Naive thymus-derived CD4-positive, alpha-beta T cell (primary cell): ENCODE measurements around the gene SS18L1. TPM values are rescaled to one million over a fixed set of nuclear protein-coding genes. Genes with fewer than 3 reads are reported as not detected.

Experiments
- ATAC-seq: fragments of 150-1000 bp; cut with Tn5 transposase; 2 replicates; pipeline ENCODE4 v1.10.0; 2021; ENCODE audit warnings: mild to moderate bottlenecking, moderate library complexity
- CTCF ChIA-PET: fragments of 350-600 bp; sonication (Branson Sonifier 250); formaldehyde crosslinking; loops from one replicate; lab custom pipeline; 2021; ENCODE audit warnings: antibody characterized with exemption; lab: Charles Lee
- POLR2A ChIA-PET: fragments of 350-600 bp; sonication (Branson Sonifier 250); formaldehyde crosslinking; loops from one replicate; lab custom pipeline; 2021; ENCODE audit warnings: antibody characterized with exemption, inconsistent platforms; lab: Charles Lee
- DNase-seq, 9 donors: peaks; one replicate each; pipeline versions ENCODE4 v3.0.0 to v3.0.0-alpha.2; 2020 to 2022; ENCODE audit warnings: mixed read lengths in 1 of 9
- H3K27ac ChIP-seq: one replicate; pipeline ENCODE4 v1.7.0; 2013; ENCODE audit warnings: mild to moderate bottlenecking, low read depth, low read length, moderate library complexity
- H3K27me3 ChIP-seq, 2 donors: one replicate each; pipeline ENCODE4 v1.7.0; 2013; ENCODE audit warnings: low read length in 2 of 2, mild to moderate bottlenecking in 2 of 2, moderate library complexity in 2 of 2; ENCODE audit not compliant: control insufficient read depth in 2 of 2, insufficient read depth in 2 of 2
- H3K36me3 ChIP-seq, 3 experiments: 1 replicate in 2 of 3; 2 replicates in 1 of 3; pipeline ENCODE4 v1.7.0; 2013; ENCODE audit warnings: low read length in 3 of 3, mild to moderate bottlenecking in 3 of 3, moderate library complexity in 1 of 3; ENCODE audit not compliant: insufficient read depth in 3 of 3, control insufficient read depth in 2 of 3
- H3K4me1 ChIP-seq, 2 donors: one replicate each; pipeline ENCODE4 v1.7.0; 2013; ENCODE audit warnings: low read length in 2 of 2, mild to moderate bottlenecking in 2 of 2, moderate library complexity in 1 of 2; ENCODE audit not compliant: control insufficient read depth in 2 of 2, insufficient read depth in 2 of 2
- H3K4me3 ChIP-seq: 2 replicates; pipeline ENCODE4 v1.7.0; 2013; ENCODE audit warnings: mild to moderate bottlenecking, low read length
- H3K9me3 ChIP-seq, 3 experiments: 1 replicate in 2 of 3; 2 replicates in 1 of 3; pipeline ENCODE4 v1.7.0; 2013; ENCODE audit warnings: low read length in 3 of 3; ENCODE audit not compliant: control insufficient read depth in 2 of 3
- H3K27ac Mint-ChIP-seq, 9 donors: one replicate each; pipeline ENCODE4 v1.8.0; 2020 to 2022; ENCODE audit warnings: mixed read lengths in 9 of 9, mild to moderate bottlenecking in 8 of 9, moderate library complexity in 5 of 9, inconsistent platforms in 2 of 9
- H3K27me3 Mint-ChIP-seq, 5 donors: one replicate each; pipeline ENCODE4 v1.8.0; 2021 to 2022; ENCODE audit warnings: mixed read lengths in 5 of 5, mild to moderate bottlenecking in 1 of 5
- H3K36me3 Mint-ChIP-seq, 5 donors: one replicate each; pipeline ENCODE4 v1.8.0; 2020 to 2022; ENCODE audit warnings: mixed read lengths in 5 of 5, mild to moderate bottlenecking in 3 of 5, inconsistent platforms in 1 of 5
- H3K4me1 Mint-ChIP-seq, 7 donors: one replicate each; pipeline ENCODE4 v1.8.0; 2020 to 2022; ENCODE audit warnings: mixed read lengths in 7 of 7, mild to moderate bottlenecking in 3 of 7, inconsistent platforms in 1 of 7
- H3K4me3 Mint-ChIP-seq, 10 donors: one replicate each; pipeline ENCODE4 v1.8.0; 2020 to 2022; ENCODE audit warnings: mild to moderate bottlenecking in 10 of 10, mixed read lengths in 10 of 10, moderate library complexity in 6 of 10, inconsistent platforms in 2 of 10
- H3K9me3 Mint-ChIP-seq, 11 donors: one replicate each; pipeline ENCODE4 v1.8.0; 2020 to 2022; ENCODE audit warnings: mixed read lengths in 11 of 11, mild to moderate bottlenecking in 4 of 11, inconsistent platforms in 1 of 11, moderate library complexity in 1 of 11
- intact Hi-C, 2 donors: fragments of 100-400 bp; cut with micrococcal nuclease; formaldehyde crosslinking; loops; one replicate each; pipeline ENCODE4 v1.15.1; 2023
- polyA plus RNA-seq, 2 donors: library from polyadenylated mRNA; unstranded; fragments of 300-500 nt; fragmentation: Illumina TruSeq; gene quantifications; one replicate each; pipeline ENCODE4 v1.2.3, GENCODE V29; 2021
- total RNA-seq, 6 experiments: library from RNA in 5 of 6; stranded (reverse) in 5 of 6; gene quantifications; 1 replicate in 5 of 6; 2 replicates in 1 of 6; pipeline ENCODE4 v1.2.3 and lab custom pipeline; 2021 to 2026

Gene SS18L1
- total and polyA plus RNA-seq, 7 experiments from 2014 or later: 0.47 to 26.7 (median 22.4) TPM

- H3K27me3 Mint-ChIP-seq: no peaks in the 10 kb centered on the region
- intact Hi-C loops: no loop called here
- peaks cover 30 to 56% (median 44%) of the 10 kb centered on the region in 7 donors for H3K4me1 Mint-ChIP-seq
- H3K27me3 ChIP-seq: no peaks in the 10 kb centered on the region
- H3K4me3 ChIP-seq: no peak overlapping the region
- CTCF ChIA-PET: interaction anchor here (1.1 to 1.9 kb wide), 3 partner anchors 22 to 127 kb away, joined by 4 to 13 read pairs (median 6); no protein-coding TSS in a partner anchor
- peak overlapping the region in 8 of 9 donors; percentile 7 to 92 (median 64) for H3K27ac Mint-ChIP-seq
- POLR2A ChIA-PET: interaction anchor here (0.6 to 2.2 kb wide), 7 partner anchors 10 to 120 kb away, joined by 3 to 8 read pairs (median 4); partner anchors contain the start of gene TAF4
- H3K9me3 ChIP-seq: no peaks in the 10 kb centered on the region
- no peak for DNase-seq
- ATAC-seq: no peak
- H3K36me3 ChIP-seq: peaks cover 48 to 72% (median 48%) of the 10 kb centered on the region in 3 experiments
- H3K27ac ChIP-seq: no peak overlapping the region
- H3K9me3 Mint-ChIP-seq: no peaks in the 10 kb centered on the region
- H3K4me3 Mint-ChIP-seq: no peak overlapping the region
- peaks cover 18 to 21% of the 10 kb centered on the region in 2 donors for H3K4me1 ChIP-seq
- H3K36me3 Mint-ChIP-seq: peaks cover 8 to 42% (median 25%) of the 10 kb centered on the region in 5 donors
These were observed 5.4 kb upstream of the SS18L1 start for GRCh38 chr20:62138204-62138543.

- Histone ChIP-seq H3K27ac (peak overlapping the region; percentile 6), H3K36me3 (peaks cover 44 to 64% (median 48%) of the 10 kb centered on the region in 3 experiments), H3K9me3 (no peaks in the 10 kb centered on the region), H3K4me3 (no peak overlapping the region), H3K27me3 (no peaks in the 10 kb centered on the region), H3K4me1 (peaks cover 18 to 21% of the 10 kb centered on the region in 2 donors)
- Mint-ChIP-seq H3K4me3 (no peak overlapping the region), H3K27me3 (no peaks in the 10 kb centered on the region), H3K27ac (peak overlapping the region in 3 of 9 donors; percentile 26 to 80 (median 79)), H3K36me3 (peaks cover 8 to 42% (median 25%) of the 10 kb centered on the region in 5 donors), H3K4me1 (peaks cover 27 to 56% (median 44%) of the 10 kb centered on the region in 7 donors), H3K9me3 (no peaks in the 10 kb centered on the region)
- ATAC-seq (no peak), DNase-seq (no peak)
- ChIA-PET POLR2A (interaction anchor here (0.8 to 2.2 kb wide), 2 partner anchors 11 to 17 kb away, joined by 3 to 5 read pairs; no protein-coding TSS in a partner anchor), CTCF (interaction anchor here (1.1 to 1.9 kb wide), 3 partner anchors 23 to 128 kb away, joined by 4 to 13 read pairs (median 6); no protein-coding TSS in a partner anchor)
- intact Hi-C loops: no loop called here
These were observed 4.7 kb upstream of the SS18L1 start for GRCh38 chr20:62138912-62139311.

- H3K9me3 Mint-ChIP-seq: no peaks in the 10 kb centered on the region
- ChIA-PET CTCF (no interaction called here), POLR2A (interaction anchor here (0.6 to 2.2 kb wide), 2 partner anchors 18 to 502 kb away, joined by 3 to 5 read pairs; no protein-coding TSS in a partner anchor)
- H3K4me3 Mint-ChIP-seq: peak overlapping the region in 1 of 10 donors; percentile 68
- peaks cover 40 to 59% (median 48%) of the 10 kb centered on the region in 3 experiments for H3K36me3 ChIP-seq
- no peak overlapping the region for H3K4me3 ChIP-seq
- intact Hi-C loops: loop anchor here in 1 of 2 donors (5.0 kb wide), 2 partner anchors 112 to 248 kb away; partner anchors contain the start of gene RPS21
- no peaks in the 10 kb centered on the region for H3K27me3 Mint-ChIP-seq
- peaks cover 25 to 56% (median 45%) of the 10 kb centered on the region in 7 donors for H3K4me1 Mint-ChIP-seq
- H3K27ac Mint-ChIP-seq: peak overlapping the region in 5 of 9 donors; percentile 33 to 96 (median 80)
- no peak for DNase-seq
- peaks cover 21 to 25% of the 10 kb centered on the region in 2 donors for H3K4me1 ChIP-seq
- no peaks in the 10 kb centered on the region for H3K9me3 ChIP-seq
- no peak for ATAC-seq
- H3K36me3 Mint-ChIP-seq: peaks cover 8 to 39% (median 25%) of the 10 kb centered on the region in 5 donors
- no peaks in the 10 kb centered on the region for H3K27me3 ChIP-seq
- peak overlapping the region; percentile 75 for H3K27ac ChIP-seq
These were observed 3.9 kb upstream of the SS18L1 start for GRCh38 chr20:62139636-62140035.

DNA sequence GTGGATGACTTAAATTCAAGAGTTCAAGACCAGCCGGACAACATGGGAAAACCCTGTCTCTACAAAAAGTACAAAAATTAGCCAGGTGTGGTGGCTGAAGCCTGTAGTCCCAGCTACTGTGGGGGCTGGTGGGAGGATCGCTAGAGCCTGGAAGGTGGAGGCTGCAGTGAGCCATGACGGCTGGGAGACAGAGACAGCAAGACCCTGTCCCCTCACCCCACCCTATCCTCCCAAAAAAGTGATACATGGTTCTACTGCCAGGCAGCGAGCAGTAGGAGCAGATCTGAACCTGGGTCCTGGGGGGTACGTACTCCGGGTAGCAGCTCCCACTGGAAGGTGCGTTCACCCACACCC lies 2.5 kb upstream of the SS18L1 start:
- peaks cover 33 to 45% (median 37%) of the 10 kb centered on the region in 3 experiments for H3K36me3 ChIP-seq
- H3K27me3 ChIP-seq: no peaks in the 10 kb centered on the region
- Mint-ChIP-seq H3K27me3 (no peaks in the 10 kb centered on the region), H3K4me1 (peaks cover 37 to 70% (median 59%) of the 10 kb centered on the region in 7 donors), H3K36me3 (peaks cover 8 to 42% (median 25%) of the 10 kb centered on the region in 5 donors), H3K9me3 (no peaks in the 10 kb centered on the region), H3K27ac (peak overlapping the region; percentile 80 to 97 (median 93)), H3K4me3 (peak overlapping the region; percentile 89 to 98 (median 92))
- peak overlapping the region; percentile 62 for H3K4me3 ChIP-seq
- H3K27ac ChIP-seq: peak overlapping the region; percentile 75
- ATAC-seq (no peak), DNase-seq (no peak)
- intact Hi-C loops: loop anchor here in 1 of 2 donors (5.0 kb wide), 2 partner anchors 114 to 246 kb away; partner anchors contain the start of gene RPS21
- H3K9me3 ChIP-seq: no peaks in the 10 kb centered on the region
- H3K4me1 ChIP-seq: peaks cover 28 to 33% of the 10 kb centered on the region in 2 donors
- ChIA-PET CTCF (interaction anchor here (1.0 to 2.0 kb wide), 2 partner anchors 19 to 115 kb away, joined by 4 to 6 read pairs; partner anchors contain the start of gene LSM14B), POLR2A (interaction anchor here (0.7 to 5.6 kb wide), 6 partner anchors 11 to 115 kb away, joined by 3 to 58 read pairs (median 6); partner anchors contain the start of genes LSM14B and TAF4)

DNA sequence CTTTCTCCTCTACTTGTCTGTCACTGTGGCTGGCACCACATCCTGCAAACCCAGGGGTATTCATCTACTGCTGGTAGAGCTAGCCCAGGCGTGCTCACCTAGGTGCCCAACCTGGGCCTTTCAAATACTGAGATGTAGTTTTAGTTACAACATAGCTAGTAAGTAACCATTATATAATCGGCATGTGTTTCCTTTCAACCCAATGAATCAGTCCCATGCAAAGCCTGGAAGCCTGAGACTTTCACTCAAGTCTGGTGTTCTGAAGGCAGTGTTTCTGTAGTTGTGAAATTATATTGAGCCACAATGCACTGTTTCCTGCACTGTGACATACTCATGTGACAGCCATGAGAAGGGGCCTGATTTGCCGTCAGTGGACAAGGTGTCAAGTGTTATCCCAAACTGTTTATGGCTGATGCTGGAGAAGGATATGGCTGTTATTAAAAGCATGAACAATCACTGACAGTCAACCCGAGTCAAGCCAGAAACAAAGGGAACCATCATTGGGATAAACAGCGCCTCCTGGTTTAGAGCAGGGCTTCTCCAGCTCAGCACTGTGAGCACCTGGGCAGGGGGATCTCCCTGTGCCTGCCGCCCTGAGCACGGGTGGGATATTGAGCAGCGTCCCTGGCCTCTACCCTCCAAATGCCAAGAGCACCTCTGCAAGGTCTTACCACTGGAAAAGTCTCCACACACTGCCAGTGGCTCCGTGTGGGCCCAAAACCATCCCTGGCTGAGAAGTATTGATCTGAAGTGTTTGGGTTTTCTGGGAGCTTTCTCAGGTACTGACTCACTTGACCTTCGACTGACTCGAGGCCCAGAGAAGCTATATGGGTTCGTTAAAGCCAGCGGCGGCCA lies 1.9 kb upstream of the SS18L1 start:
- ATAC-seq (no peak), DNase-seq (peak in 7 of 9 donors; percentile 19 to 38 (median 32))
- H3K27me3 Mint-ChIP-seq: no peaks in the 10 kb centered on the region
- H3K36me3 Mint-ChIP-seq: peaks cover 8 to 38% (median 25%) of the 10 kb centered on the region in 5 donors
- Histone ChIP-seq H3K4me1 (peaks cover 28 to 36% of the 10 kb centered on the region in 2 donors), H3K4me3 (peak overlapping the region; percentile 62), H3K9me3 (no peaks in the 10 kb centered on the region), H3K27ac (peak overlapping the region; percentile 75), H3K27me3 (no peaks in the 10 kb centered on the region), H3K36me3 (peaks cover 31 to 39% (median 33%) of the 10 kb centered on the region in 3 experiments)
- intact Hi-C loops: loop anchor here (2.0 to 5.0 kb wide), 4 partner anchors 15 to 246 kb away; partner anchors contain the start of gene RPS21 (in 1 of the 2)
- H3K9me3 Mint-ChIP-seq: no peaks in the 10 kb centered on the region
- peak overlapping the region; percentile 80 to 97 (median 93) for H3K27ac Mint-ChIP-seq
- ChIA-PET CTCF (interaction anchor here (1.0 to 2.0 kb wide), 4 partner anchors 9 to 116 kb away, joined by 3 to 6 read pairs (median 5); partner anchors contain the start of gene LSM14B), POLR2A (interaction anchor here (0.7 to 5.6 kb wide), 8 partner anchors 10 to 161 kb away, joined by 3 to 58 read pairs (median 6); partner anchors contain the start of genes ADRM1, LSM14B and TAF4)
- peaks cover 38 to 69% (median 59%) of the 10 kb centered on the region in 7 donors for H3K4me1 Mint-ChIP-seq
- H3K4me3 Mint-ChIP-seq: peak overlapping the region; percentile 89 to 98 (median 92)
